D721Med (cell line): ENCODE results near the gene SAMD1.

Source experiments
- DNase-seq: peaks from one replicate; pipeline ENCODE4 v3.0.0; 2011; ENCODE audit warnings: low spot score; ENCODE audit not compliant: insufficient read length
- FAIRE-seq: peaks from 2 replicates; lab custom pipeline; 2011; peaks lifted over from hg19 to GRCh38; lab: Jason Lieb, UNC
- TF ChIP-seq, protein P1 (sequence below): IDR thresholded peaks from 2 replicates; pipeline ENCODE4 v1.5.1; 2012; ENCODE audit warnings: mild to moderate bottlenecking, control low read depth; ENCODE audit not compliant: insufficient read depth; ENCODE audit errors: missing control alignments

SAMD1 gene

DNA sequence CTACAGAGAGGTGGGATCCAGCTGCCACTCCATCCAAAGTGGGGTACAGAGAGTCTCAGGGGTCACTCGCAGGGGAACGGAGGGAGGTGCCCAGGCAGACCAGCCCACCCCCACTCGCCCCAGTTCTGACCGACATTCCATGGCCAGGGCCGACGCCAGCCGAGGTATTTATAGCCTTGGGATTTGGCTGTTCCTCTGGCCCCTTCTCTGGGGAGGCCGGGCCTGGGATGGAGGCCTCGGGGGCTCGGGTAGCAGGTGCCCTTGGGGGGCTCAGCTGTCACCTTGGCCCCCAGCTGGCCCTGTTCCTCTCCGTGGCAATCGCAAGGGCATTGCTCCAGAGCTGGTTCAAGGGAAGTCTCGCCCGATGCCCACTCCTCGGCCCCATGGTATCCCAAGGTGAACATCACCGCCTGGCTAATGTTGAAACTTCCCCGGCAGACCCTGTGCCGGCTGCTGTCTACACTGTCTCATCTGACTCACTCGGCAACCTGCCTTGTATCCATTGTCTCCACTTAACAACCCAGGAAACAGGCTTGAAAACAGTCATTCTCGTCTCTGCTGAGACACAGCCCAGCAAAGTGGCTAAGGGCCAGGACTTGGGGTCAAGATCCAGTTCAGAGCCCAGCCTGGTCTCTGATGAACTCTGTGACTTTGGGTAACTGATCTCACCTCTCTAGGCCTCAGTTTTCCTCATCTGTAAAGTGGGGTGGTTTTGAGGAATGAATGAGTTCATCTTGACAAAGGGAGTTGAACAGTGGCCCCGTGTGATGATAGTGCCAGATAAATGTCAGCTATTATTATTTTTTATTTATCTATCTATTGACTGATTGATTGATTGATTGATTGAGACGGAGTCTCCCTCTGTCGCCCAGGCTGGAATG lies 17.3 kb upstream of the SAMD1 start:
- TF ChIP-seq, protein P1, sequence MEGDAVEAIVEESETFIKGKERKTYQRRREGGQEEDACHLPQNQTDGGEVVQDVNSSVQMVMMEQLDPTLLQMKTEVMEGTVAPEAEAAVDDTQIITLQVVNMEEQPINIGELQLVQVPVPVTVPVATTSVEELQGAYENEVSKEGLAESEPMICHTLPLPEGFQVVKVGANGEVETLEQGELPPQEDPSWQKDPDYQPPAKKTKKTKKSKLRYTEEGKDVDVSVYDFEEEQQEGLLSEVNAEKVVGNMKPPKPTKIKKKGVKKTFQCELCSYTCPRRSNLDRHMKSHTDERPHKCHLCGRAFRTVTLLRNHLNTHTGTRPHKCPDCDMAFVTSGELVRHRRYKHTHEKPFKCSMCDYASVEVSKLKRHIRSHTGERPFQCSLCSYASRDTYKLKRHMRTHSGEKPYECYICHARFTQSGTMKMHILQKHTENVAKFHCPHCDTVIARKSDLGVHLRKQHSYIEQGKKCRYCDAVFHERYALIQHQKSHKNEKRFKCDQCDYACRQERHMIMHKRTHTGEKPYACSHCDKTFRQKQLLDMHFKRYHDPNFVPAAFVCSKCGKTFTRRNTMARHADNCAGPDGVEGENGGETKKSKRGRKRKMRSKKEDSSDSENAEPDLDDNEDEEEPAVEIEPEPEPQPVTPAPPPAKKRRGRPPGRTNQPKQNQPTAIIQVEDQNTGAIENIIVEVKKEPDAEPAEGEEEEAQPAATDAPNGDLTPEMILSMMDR = no peak
- FAIRE-seq = no peak
- DNase-seq = no peak

DNA sequence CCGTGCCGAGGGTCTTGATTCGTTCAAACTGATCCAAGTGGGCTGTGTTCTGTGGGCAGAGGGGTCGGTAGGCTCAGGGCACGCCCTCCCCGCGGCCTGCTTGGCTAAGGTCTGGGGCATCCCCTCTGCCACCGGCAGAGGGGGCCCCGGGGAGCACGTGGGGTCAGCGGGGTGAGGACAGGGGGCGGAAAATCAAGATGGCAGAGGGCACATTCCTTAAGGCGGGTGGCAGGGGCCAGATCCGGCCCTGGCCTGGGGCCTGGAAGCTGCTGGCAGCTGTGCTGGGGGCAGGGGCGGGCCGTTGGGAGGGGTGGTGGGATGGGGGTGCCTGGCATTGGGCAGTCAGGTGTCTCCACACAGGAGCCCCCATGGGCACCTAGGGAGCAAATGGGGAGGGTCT lies 16.3 kb upstream of the SAMD1 start:
- no peak for DNase-seq
- FAIRE-seq = no peak
- TF ChIP-seq, protein P1 = no peak

DNA sequence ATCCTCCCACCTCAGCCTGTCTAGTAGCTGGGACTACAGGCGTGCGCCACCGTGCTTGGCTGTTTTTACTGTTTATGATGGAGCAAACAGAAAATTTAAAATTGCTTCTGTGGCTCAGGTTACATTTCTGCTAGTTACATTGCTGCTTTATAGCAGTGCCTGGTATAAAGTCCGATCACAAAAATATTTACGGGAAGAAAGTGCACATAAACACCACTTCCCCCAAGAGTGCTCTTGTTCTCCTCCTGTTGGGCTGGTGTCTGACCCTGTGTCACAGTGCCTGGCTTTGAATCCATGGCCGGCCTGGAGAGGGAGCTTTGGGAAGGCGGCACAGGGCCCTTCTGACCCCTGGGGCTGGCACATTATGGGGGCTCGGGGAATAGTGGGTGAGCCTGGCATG lies 15.1 kb upstream of the SAMD1 start:
- FAIRE-seq (no peak), DNase-seq (no peak)
- TF ChIP-seq, protein P1 = no peak

DNA sequence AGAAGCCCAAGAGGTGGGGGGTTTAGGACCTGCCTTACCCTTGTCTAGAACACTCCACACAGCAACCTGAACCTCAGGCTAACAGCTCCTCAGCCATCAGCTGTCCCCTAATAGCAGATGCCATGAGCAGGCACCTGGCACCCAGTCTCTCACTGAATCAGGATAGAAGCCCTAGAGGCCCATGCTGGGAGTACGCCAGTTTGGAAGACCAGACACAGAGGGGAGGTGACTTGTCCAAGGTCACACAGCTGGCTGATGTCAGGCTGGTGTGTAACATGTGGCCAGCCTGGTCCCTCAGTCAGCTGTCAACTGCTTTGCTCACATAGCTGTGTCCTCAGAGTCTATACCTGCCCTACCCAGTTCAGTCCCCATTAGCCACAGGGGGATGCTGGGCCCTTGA lies 12.8 kb upstream of the SAMD1 start:
- FAIRE-seq (no peak), DNase-seq (no peak)
- TF ChIP-seq, protein P1 = no peak

DNA sequence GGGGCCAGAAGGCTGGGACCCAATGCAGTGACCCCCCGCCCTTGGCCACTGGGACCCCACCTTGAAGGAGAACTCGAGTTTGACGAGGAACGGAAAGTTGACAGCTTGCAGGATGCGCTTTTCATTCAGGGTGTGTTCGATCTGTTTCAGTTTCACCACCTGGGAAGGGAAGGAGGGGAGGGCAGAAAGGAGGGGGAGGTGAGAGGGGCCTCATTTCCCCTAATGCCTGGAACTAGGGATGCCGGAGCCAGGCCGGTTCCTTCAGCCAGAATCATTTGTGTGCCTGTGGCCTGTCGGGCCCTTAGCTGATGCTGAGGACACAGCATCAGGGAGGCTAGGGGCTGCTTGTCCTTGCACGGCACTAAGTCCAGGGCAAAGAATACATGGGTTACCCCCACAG lies 12.2 kb upstream of the SAMD1 start:
- TF ChIP-seq, protein P1 = no peak
- FAIRE-seq (no peak), DNase-seq (no peak)

DNA sequence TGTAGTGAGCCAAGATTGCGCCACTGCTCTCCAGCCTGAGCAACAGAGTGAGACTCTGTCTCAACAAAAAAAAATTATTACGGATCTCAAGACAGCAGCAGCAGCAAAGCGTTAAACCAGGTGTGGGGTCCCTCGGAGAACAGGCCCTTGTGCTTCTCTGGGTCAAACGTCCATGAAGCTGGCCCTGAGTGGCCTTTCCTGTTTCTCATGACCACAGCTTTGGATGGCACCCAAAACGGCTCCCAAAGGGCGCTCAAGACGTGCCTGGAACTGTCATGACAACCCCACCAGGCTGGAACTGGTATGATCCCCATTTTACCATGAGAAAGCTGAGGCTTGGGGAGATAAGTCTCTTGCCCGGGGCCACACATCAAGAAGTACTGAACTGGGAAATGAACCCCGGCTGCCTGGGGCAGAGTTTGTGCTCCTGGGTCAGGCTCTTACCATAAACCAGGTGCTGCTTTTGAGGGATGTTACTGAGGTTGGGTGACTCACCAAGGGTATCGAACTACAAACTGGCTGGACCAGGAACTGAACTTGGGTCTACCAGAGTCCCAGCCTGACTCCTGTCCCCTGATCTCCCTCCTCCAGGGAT lies 11.6 kb upstream of the SAMD1 start:
- FAIRE-seq (no peak), DNase-seq (no peak)
- TF ChIP-seq, protein P1 = no peak
